Endodermal cell (in vitro differentiated cells): ENCODE results near the gene CCDC3. TPM values are rescaled to one million over a fixed set of nuclear protein-coding genes. Genes with fewer than 3 reads are reported as not detected.

ENCODE experiments used
- DNase-seq: peaks from one replicate; pipeline ENCODE4 v3.0.0-alpha.2; 2017
- H3K27ac ChIP-seq: 2 replicates; pipeline ENCODE4 v1.5.1; 2013; ENCODE audit warnings: mild to moderate bottlenecking, low read depth, low read length, moderate library complexity
- H3K27me3 ChIP-seq: 2 replicates; pipeline ENCODE4 v1.6.1; 2013; ENCODE audit warnings: mild to moderate bottlenecking, low read length, moderate library complexity; ENCODE audit not compliant: insufficient read depth, control insufficient read depth, poor library complexity, severe bottlenecking
- H3K36me3 ChIP-seq: 2 replicates; pipeline ENCODE4 v1.7.0; 2013; ENCODE audit warnings: mild to moderate bottlenecking, low read length, moderate library complexity; ENCODE audit not compliant: control insufficient read depth, insufficient read depth
- H3K4me1 ChIP-seq: one replicate; pipeline ENCODE4 v1.7.0; 2013; ENCODE audit warnings: low read length; ENCODE audit not compliant: control insufficient read depth, insufficient read depth
- H3K4me3 ChIP-seq: 2 replicates; pipeline ENCODE4 v1.5.1; 2013; ENCODE audit warnings: mild to moderate bottlenecking, low read length, moderate library complexity
- H3K9ac ChIP-seq: 2 replicates; pipeline ENCODE4 v1.6.1; 2013; ENCODE audit warnings: mild to moderate bottlenecking, low read length, moderate library complexity; ENCODE audit not compliant: poor library complexity, severe bottlenecking; ENCODE audit errors: extremely low read depth
- H3K9me3 ChIP-seq: 2 replicates; pipeline ENCODE4 v1.6.1; 2013; ENCODE audit warnings: mild to moderate bottlenecking, low read length, moderate library complexity; ENCODE audit not compliant: control insufficient read depth
- H3K27ac Mint-ChIP-seq: 2 replicates; pipeline ENCODE4 v1.8.0; 2020; ENCODE audit warnings: mixed read lengths
- H3K27me3 Mint-ChIP-seq: 2 replicates; pipeline ENCODE4 v1.8.0; 2021; ENCODE audit warnings: mild to moderate bottlenecking, mixed read lengths; ENCODE audit not compliant: insufficient read depth
- H3K36me3 Mint-ChIP-seq: 2 replicates; pipeline ENCODE4 v1.8.0; 2020; ENCODE audit warnings: low read depth, mixed read lengths
- H3K4me1 Mint-ChIP-seq: 2 replicates; pipeline ENCODE4 v1.8.0; 2020; ENCODE audit warnings: mixed read lengths
- H3K4me3 Mint-ChIP-seq: 2 replicates; pipeline ENCODE4 v1.8.0; 2020; ENCODE audit warnings: mild to moderate bottlenecking, moderate library complexity, mixed read lengths
- H3K9me3 Mint-ChIP-seq: 2 replicates; pipeline ENCODE4 v1.8.0; 2020; ENCODE audit warnings: mild to moderate bottlenecking, mixed read lengths
- WGBS, 2 experiments: methylation state at CpG; one replicate each; pipeline versions ENCODE4 v1.1.5 to v1.1.7; 2013; ENCODE audit warnings: missing lambda C conversion rate in 2 of 2, mixed read lengths in 1 of 2; ENCODE audit not compliant: insufficient coverage in 1 of 2, insufficient read length in 1 of 2; 5-methylcytosine and 5-hydroxymethylcytosine counted together
- total RNA-seq, 2 donors: library from RNA; stranded (reverse); fragmentation: NEBNext Ultra II Directional in 1 of 2; extraction: Animal tissue kit (Norgen Biotek cat#: 25700) in 1 of 2; gene quantifications; 2 replicates in 1 of 2; 3 replicates in 1 of 2; pipeline ENCODE4 v1.2.1, GENCODE V29; 2021
- TF ChIP-seq, protein P1 (sequence below): fragments of 200-600 bp; sonication (generic); conservative IDR thresholded peaks from 2 replicates; pipeline ENCODE4 v1.5.0; 2021; ENCODE audit warnings: antibody characterized with exemption, mild to moderate bottlenecking

Gene CCDC3
- total RNA-seq, 2 donors from 2014 or later, result 4.6 to 12.3 TPM

- Mint-ChIP-seq H3K27me3 (peaks cover 2% of the 10 kb centered on the region), H3K4me3 (no peak overlapping the region), H3K27ac (no peak overlapping the region), H3K4me1 (no peaks in the 10 kb centered on the region), H3K36me3 (peaks cover 2% of the 10 kb centered on the region), H3K9me3 (no peaks in the 10 kb centered on the region)
- no peak overlapping the region for H3K4me3 ChIP-seq
- H3K9me3 ChIP-seq, result no peaks in the 10 kb centered on the region
- no peaks in the 10 kb centered on the region for H3K4me1 ChIP-seq
- 94% methylated on average over 3 to 4 of the region's 4 CpGs for WGBS, 2 experiments
- H3K9ac ChIP-seq, result no peak overlapping the region
- DNase-seq, result no peak
- no peaks in the 10 kb centered on the region for H3K36me3 ChIP-seq
- no peaks in the 10 kb centered on the region for H3K27me3 ChIP-seq
- no peak overlapping the region for H3K27ac ChIP-seq
- TF ChIP-seq, protein P1, sequence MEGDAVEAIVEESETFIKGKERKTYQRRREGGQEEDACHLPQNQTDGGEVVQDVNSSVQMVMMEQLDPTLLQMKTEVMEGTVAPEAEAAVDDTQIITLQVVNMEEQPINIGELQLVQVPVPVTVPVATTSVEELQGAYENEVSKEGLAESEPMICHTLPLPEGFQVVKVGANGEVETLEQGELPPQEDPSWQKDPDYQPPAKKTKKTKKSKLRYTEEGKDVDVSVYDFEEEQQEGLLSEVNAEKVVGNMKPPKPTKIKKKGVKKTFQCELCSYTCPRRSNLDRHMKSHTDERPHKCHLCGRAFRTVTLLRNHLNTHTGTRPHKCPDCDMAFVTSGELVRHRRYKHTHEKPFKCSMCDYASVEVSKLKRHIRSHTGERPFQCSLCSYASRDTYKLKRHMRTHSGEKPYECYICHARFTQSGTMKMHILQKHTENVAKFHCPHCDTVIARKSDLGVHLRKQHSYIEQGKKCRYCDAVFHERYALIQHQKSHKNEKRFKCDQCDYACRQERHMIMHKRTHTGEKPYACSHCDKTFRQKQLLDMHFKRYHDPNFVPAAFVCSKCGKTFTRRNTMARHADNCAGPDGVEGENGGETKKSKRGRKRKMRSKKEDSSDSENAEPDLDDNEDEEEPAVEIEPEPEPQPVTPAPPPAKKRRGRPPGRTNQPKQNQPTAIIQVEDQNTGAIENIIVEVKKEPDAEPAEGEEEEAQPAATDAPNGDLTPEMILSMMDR, result no peak
These were observed 90.7 kb downstream of the CCDC3 start for GRCh38 chr10:12910835-12911234.

GRCh38 chr10:12909836-12910185 lies 91.7 kb downstream of the CCDC3 start:
- Histone ChIP-seq H3K4me3 (no peak overlapping the region), H3K9me3 (no peaks in the 10 kb centered on the region), H3K36me3 (no peaks in the 10 kb centered on the region), H3K27ac (no peak overlapping the region), H3K27me3 (no peaks in the 10 kb centered on the region), H3K4me1 (no peaks in the 10 kb centered on the region), H3K9ac (no peak overlapping the region)
- Mint-ChIP-seq H3K36me3 (no peaks in the 10 kb centered on the region), H3K27me3 (peaks cover 2% of the 10 kb centered on the region), H3K9me3 (no peaks in the 10 kb centered on the region), H3K4me3 (no peak overlapping the region), H3K4me1 (no peaks in the 10 kb centered on the region), H3K27ac (no peak overlapping the region)
- no peak for DNase-seq
- TF ChIP-seq, protein P1, result no peak
- 100% methylated on average over 3 of the region's 3 CpGs; no CpG with 5 or more reads in 1 of the 2 experiments for WGBS, 2 experiments

DNA sequence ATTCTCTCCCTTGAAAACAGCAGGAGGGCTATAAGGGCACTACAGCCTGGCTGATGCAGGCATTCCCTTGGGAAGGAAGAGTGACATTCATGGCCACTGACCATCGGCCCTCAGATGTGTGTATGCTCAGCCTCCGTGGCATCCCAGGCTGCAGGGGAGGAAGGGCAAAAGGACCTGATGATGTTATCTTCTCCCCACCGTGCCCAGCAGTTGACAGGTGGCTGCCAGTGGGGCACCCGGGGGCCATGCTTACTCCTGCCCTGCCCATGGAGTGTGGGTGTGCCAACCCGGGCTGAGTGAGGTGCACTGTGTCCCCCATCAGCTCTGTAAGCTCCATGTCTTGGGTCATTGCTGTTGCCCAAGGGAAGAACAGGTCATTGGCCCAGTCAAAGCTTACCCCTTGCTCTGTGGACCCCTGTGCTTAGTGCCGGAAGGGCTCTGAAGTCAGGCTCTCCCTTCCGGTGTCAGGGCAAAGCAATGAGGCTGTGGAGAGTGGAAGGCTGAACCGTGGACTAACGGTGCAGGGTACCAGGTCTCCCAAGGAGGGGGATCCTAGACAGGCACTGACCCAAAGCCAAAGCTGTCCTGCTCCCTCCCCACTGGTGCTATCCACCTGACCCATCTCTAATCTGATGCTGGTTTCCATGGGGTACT lies 92.2 kb downstream of the CCDC3 start:
- Histone ChIP-seq H3K4me3 (no peak overlapping the region), H3K4me1 (no peaks in the 10 kb centered on the region), H3K9me3 (no peaks in the 10 kb centered on the region), H3K36me3 (no peaks in the 10 kb centered on the region), H3K27me3 (no peaks in the 10 kb centered on the region), H3K27ac (no peak overlapping the region), H3K9ac (no peak overlapping the region)
- Mint-ChIP-seq H3K27ac (no peak overlapping the region), H3K9me3 (no peaks in the 10 kb centered on the region), H3K4me3 (no peak overlapping the region), H3K27me3 (peaks cover 2% of the 10 kb centered on the region), H3K4me1 (no peaks in the 10 kb centered on the region), H3K36me3 (no peaks in the 10 kb centered on the region)
- no peak for DNase-seq
- TF ChIP-seq, protein P1, result no peak
- WGBS, 2 experiments, result 90 to 94% methylated on average over 6 to 9 of the region's 9 CpGs
